Calu3 (cell line): Measurements from ENCODE around the gene THUMPD1. TPM values are rescaled to one million over a fixed set of nuclear protein-coding genes. Genes with fewer than 3 reads are reported as not detected.
"Not testable (repeated sequence)": the region's sequence is repeated elsewhere in the genome, so short reads cannot be mapped to it uniquely, and the experiment has no call there.

Experiments
- BruUV-seq: library from RNA; stranded (reverse); fragments of 400-500 nt; replicated peaks from 2 replicates; lab custom pipeline; 2021; lab: Mats Ljungman, UMichigan
- CTCF ChIA-PET: fragments of 300-600 bp; sonication (Branson Sonifier 250); formaldehyde crosslinking; loops from one replicate; lab custom pipeline; 2022; ENCODE audit warnings: antibody characterized with exemption; lab: Charles Lee
- DNase-seq: peaks from one replicate; pipeline ENCODE4 v3.0.0; 2022
- H3K27ac Mint-ChIP-seq: one replicate; pipeline ENCODE4 v1.8.0; 2022; ENCODE audit warnings: mixed read lengths; ENCODE audit not compliant: unreplicated experiment
- H3K27me3 Mint-ChIP-seq: one replicate; pipeline ENCODE4 v1.8.0; 2022; ENCODE audit warnings: mixed read lengths; ENCODE audit not compliant: unreplicated experiment
- H3K36me3 Mint-ChIP-seq: one replicate; pipeline ENCODE4 v1.8.0; 2022; ENCODE audit warnings: mild to moderate bottlenecking, moderate library complexity, mixed read lengths; ENCODE audit not compliant: insufficient read depth, unreplicated experiment
- H3K4me1 Mint-ChIP-seq: one replicate; pipeline ENCODE4 v1.8.0; 2022; ENCODE audit warnings: mild to moderate bottlenecking, low read depth, mixed read lengths; ENCODE audit not compliant: unreplicated experiment
- H3K4me3 Mint-ChIP-seq: one replicate; pipeline ENCODE4 v1.8.0; 2022; ENCODE audit warnings: mild to moderate bottlenecking, low read depth, moderate library complexity, mixed read lengths; ENCODE audit not compliant: unreplicated experiment
- H3K9me3 Mint-ChIP-seq: one replicate; pipeline ENCODE4 v1.8.0; 2022; ENCODE audit warnings: low read depth, mixed read lengths; ENCODE audit not compliant: unreplicated experiment
- intact Hi-C: fragments of 100-400 bp; cut with micrococcal nuclease; formaldehyde crosslinking; loops from one replicate; pipeline ENCODE4 v1.10.0; 2022; ENCODE audit not compliant: unreplicated experiment
- total RNA-seq: library from RNA; stranded (reverse); gene quantifications from 2 replicates; pipeline ENCODE4 v1.2.3, GENCODE V29; 2022
- TF ChIP-seq, protein P1 (sequence below): fragments of 200-600 bp; IDR thresholded peaks from one replicate; pipeline ENCODE4 v1.8.0; 2022; ENCODE audit warnings: antibody characterized with exemption; ENCODE audit not compliant: unreplicated experiment

THUMPD1 gene
- total RNA-seq, 1 experiment from 2014 or later, result 46.1 TPM

DNA sequence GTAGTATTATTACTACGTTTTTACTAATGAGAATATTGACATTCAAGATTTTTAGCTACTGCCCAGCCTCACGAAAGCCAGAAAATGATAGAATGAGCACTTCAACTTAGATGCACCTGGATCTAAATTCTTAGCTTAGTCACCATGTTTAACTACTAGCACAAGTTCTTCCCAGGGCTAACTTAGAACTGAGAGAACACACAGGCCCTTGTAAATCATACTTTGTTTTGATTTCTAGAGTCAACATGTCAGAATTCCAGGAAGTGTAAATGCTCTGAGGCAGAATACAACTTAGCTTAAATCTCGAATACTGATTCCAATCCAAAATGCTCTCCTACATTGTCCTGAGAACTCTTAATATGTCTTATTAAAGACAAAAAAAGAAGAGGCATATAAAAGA lies 37.3 kb downstream of the THUMPD1 start:
- Mint-ChIP-seq H3K27ac (no peak overlapping the region), H3K4me3 (no peak overlapping the region), H3K9me3 (no peaks in the 10 kb centered on the region), H3K4me1 (no peaks in the 10 kb centered on the region), H3K36me3 (no peaks in the 10 kb centered on the region), H3K27me3 (peaks cover 21% of the 10 kb centered on the region)
- TF ChIP-seq, protein P1, sequence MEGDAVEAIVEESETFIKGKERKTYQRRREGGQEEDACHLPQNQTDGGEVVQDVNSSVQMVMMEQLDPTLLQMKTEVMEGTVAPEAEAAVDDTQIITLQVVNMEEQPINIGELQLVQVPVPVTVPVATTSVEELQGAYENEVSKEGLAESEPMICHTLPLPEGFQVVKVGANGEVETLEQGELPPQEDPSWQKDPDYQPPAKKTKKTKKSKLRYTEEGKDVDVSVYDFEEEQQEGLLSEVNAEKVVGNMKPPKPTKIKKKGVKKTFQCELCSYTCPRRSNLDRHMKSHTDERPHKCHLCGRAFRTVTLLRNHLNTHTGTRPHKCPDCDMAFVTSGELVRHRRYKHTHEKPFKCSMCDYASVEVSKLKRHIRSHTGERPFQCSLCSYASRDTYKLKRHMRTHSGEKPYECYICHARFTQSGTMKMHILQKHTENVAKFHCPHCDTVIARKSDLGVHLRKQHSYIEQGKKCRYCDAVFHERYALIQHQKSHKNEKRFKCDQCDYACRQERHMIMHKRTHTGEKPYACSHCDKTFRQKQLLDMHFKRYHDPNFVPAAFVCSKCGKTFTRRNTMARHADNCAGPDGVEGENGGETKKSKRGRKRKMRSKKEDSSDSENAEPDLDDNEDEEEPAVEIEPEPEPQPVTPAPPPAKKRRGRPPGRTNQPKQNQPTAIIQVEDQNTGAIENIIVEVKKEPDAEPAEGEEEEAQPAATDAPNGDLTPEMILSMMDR, result no peak
- CTCF ChIA-PET, result interaction anchor here (1.0 kb wide), 1 partner anchor 15 kb away, joined by 3 read pairs; no protein-coding TSS in a partner anchor
- BruUV-seq, result no TSS peak
- DNase-seq, result no peak
- intact Hi-C loops, result no loop called here

DNA sequence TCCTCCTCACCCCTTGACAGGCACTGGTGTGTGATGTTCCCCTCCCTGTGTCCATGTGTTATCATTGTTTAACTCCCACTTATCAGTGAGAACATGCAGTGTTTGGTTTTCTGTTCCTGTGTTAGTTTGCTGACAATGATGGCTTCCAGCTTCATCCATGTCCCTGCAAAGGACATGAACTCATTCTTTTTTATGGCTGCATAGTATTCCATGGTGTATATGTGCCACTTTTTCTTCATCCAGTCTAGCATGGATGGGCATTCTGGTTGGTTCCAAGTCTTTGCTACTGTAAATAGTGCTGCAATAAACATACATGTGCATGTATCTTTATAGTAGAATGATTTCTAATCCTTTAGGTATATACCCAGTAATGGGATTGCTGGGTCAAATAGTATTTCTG lies 39.9 kb downstream of the THUMPD1 start:
- peaks cover 39% of the 10 kb centered on the region for H3K27me3 Mint-ChIP-seq
- intact Hi-C loops, H3K9me3 Mint-ChIP-seq, CTCF ChIA-PET, DNase-seq, H3K4me3 Mint-ChIP-seq, BruUV-seq, H3K27ac Mint-ChIP-seq, H3K4me1 Mint-ChIP-seq, H3K36me3 Mint-ChIP-seq: not testable (repeated sequence)

DNA sequence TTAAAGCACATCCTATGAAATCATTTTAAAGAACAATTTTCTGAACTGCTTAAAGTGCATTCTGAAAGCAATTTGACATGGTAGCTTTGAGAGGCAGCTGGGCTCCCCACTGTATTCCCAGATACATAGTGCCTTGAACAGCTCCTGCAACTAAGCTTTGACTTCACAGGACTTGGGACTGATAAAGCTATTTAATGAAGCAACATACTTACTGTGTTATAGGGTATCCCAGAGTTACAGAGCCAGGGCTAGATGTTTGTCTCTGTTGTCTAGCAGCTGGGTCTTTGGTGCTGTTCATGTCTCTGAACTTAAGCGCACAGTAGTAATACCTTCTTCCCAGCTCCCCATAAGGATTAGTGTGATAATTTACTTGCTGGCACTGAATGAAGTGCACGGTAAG lies 45.0 kb downstream of the THUMPD1 start:
- CTCF ChIA-PET, result interaction anchor here (0.5 kb wide), 1 partner anchor 21 kb away, joined by 3 read pairs; no protein-coding TSS in a partner anchor
- Mint-ChIP-seq H3K9me3 (no peaks in the 10 kb centered on the region), H3K4me1 (peaks cover 4% of the 10 kb centered on the region), H3K36me3 (no peaks in the 10 kb centered on the region), H3K27ac (no peak overlapping the region), H3K4me3 (no peak overlapping the region), H3K27me3 (peaks cover 63% of the 10 kb centered on the region)
- intact Hi-C loops, result no loop called here
- TF ChIP-seq, protein P1, result no peak
- no TSS peak for BruUV-seq
- DNase-seq, result no peak

DNA sequence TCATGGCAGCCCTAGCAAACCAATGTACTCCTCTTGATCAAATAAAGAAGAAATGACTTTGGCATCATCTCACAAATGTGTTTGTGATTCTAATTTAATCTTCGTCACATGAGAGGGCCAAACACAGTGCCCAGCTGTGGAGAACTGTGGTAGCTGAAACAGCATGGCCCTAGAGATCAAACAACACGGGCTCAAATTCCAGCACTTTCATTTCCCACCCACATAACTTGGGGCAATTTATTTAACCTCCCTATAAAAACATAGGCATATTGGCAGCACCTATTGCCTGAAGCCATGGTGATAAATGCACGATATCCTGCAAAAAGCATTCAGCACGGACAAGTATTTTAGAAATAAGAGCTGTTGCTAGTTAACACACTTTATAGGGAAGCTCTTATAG lies 46.6 kb downstream of the THUMPD1 start:
- H3K27ac Mint-ChIP-seq, result no peak overlapping the region
- CTCF ChIA-PET, result no interaction called here
- intact Hi-C loops, result no loop called here
- no TSS peak for BruUV-seq
- DNase-seq, result no peak
- TF ChIP-seq, protein P1, result no peak
- H3K36me3 Mint-ChIP-seq, result no peaks in the 10 kb centered on the region
- peaks cover 10% of the 10 kb centered on the region for H3K4me1 Mint-ChIP-seq
- H3K4me3 Mint-ChIP-seq, result no peak overlapping the region
- peaks cover 49% of the 10 kb centered on the region for H3K27me3 Mint-ChIP-seq
- H3K9me3 Mint-ChIP-seq, result no peaks in the 10 kb centered on the region

DNA sequence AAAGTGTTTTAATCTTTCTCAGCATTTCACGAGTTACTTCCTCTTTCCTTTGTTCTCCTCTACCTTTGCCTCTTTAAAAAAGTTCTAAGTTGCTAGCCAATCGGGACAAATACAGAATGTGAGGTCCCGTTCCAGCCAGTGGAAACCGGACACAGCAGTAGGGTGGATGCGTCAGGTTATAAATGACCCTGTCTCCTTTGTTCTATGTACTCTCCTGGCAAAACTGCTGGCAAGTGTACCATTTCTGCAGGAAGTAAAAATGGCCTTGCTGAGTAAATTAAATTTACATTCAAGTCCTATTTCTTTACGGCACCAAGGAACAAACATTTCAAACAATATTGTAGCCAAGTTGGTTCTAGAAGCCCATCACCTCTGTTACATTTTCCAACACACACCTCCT lies 47.5 kb downstream of the THUMPD1 start:
- H3K4me3 Mint-ChIP-seq, DNase-seq, BruUV-seq, H3K9me3 Mint-ChIP-seq, H3K36me3 Mint-ChIP-seq, CTCF ChIA-PET, H3K27ac Mint-ChIP-seq, intact Hi-C loops, H3K4me1 Mint-ChIP-seq: not testable (repeated sequence)
- H3K27me3 Mint-ChIP-seq, result peaks cover 40% of the 10 kb centered on the region
